K562 (cell line): Measurements from ENCODE around the gene GIMAP7.

Experiments
- ZBTB8A ChIP-seq: fragments of 450-650 bp; IDR thresholded peaks from 2 replicates; pipeline ENCODE4 v1.6.1; 2018; ENCODE audit warnings: mild to moderate bottlenecking, moderate library complexity; ENCODE audit not compliant: partially characterized antibody
- ZNF274 ChIP-seq: IDR thresholded peaks from 2 replicates; pipeline ENCODE4 v1.6.1; 2011; ENCODE audit warnings: low read depth, mild to moderate bottlenecking, low read length, moderate library complexity, borderline replicate concordance
- TF ChIP-seq, protein P1 (sequence below), 2 experiments: fragments of 450-650 bp in 1 of 2; IDR thresholded peaks; 2 replicates each; pipeline ENCODE4 v1.6.1; 2011 to 2017; ENCODE audit warnings: low read depth in 2 of 2, antibody characterized with exemption in 1 of 2, borderline replicate concordance in 1 of 2, low read length in 1 of 2, mild to moderate bottlenecking in 1 of 2, mixed read lengths in 1 of 2; ENCODE audit not compliant: control insufficient read depth in 1 of 2
- TF ChIP-seq, protein P2 (sequence below): sonication (generic); formaldehyde crosslinking; IDR thresholded peaks from 2 replicates; pipeline ENCODE4 v1.8.1; 2022; ENCODE audit warnings: missing genetic modification reagents

DNA sequence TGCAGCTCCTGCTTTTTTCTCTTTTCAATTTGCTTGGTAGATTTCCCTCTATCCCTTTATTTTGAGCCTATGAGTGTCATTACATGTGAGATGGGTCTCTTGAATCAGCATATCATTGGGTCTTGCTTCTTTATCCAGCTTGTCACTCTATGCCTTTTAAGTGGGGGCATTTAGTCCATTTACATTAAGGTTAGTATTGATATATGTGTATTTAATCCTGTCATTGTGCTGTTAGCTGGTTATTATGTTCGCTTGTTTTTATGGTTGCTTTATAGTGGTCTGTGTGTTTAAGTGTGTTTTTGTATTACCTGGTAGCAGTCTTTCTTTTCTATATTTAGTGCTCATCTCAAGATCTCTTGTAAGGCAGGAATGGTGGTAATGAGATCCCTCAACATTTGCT is 17.0 kb downstream of the GIMAP7 start:
- TF ChIP-seq ZBTB8A (no peak), ZNF274 (no peak)
- TF ChIP-seq, protein P1, sequence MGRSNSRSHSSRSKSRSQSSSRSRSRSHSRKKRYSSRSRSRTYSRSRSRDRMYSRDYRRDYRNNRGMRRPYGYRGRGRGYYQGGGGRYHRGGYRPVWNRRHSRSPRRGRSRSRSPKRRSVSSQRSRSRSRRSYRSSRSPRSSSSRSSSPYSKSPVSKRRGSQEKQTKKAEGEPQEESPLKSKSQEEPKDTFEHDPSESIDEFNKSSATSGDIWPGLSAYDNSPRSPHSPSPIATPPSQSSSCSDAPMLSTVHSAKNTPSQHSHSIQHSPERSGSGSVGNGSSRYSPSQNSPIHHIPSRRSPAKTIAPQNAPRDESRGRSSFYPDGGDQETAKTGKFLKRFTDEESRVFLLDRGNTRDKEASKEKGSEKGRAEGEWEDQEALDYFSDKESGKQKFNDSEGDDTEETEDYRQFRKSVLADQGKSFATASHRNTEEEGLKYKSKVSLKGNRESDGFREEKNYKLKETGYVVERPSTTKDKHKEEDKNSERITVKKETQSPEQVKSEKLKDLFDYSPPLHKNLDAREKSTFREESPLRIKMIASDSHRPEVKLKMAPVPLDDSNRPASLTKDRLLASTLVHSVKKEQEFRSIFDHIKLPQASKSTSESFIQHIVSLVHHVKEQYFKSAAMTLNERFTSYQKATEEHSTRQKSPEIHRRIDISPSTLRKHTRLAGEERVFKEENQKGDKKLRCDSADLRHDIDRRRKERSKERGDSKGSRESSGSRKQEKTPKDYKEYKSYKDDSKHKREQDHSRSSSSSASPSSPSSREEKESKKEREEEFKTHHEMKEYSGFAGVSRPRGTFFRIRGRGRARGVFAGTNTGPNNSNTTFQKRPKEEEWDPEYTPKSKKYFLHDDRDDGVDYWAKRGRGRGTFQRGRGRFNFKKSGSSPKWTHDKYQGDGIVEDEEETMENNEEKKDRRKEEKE (IDR thresholded peaks at IDR 0.05; ENCODE audit: borderline replicate concordance in 1 of 2, control insufficient read depth in 1 of 2, low read depth in 2 of 2, low read length in 1 of 2), result no peak
- TF ChIP-seq, protein P2, sequence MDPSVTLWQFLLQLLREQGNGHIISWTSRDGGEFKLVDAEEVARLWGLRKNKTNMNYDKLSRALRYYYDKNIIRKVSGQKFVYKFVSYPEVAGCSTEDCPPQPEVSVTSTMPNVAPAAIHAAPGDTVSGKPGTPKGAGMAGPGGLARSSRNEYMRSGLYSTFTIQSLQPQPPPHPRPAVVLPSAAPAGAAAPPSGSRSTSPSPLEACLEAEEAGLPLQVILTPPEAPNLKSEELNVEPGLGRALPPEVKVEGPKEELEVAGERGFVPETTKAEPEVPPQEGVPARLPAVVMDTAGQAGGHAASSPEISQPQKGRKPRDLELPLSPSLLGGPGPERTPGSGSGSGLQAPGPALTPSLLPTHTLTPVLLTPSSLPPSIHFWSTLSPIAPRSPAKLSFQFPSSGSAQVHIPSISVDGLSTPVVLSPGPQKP, result no peak
